GM21717 (cell line): Measurements from ENCODE around the gene UBXN7.
A peak's percentile ranks its signal among the peaks of the same experiment; 100 is the strongest.
"Not testable (repeated sequence)": the region's sequence is repeated elsewhere in the genome, so short reads cannot be mapped to it uniquely, and the experiment has no call there.

Source experiments
- ATAC-seq: cut with Tn5 transposase; IDR thresholded peaks from one replicate; pipeline ENCODE4 v1.9.1; 2021; ENCODE audit warnings: mild to moderate bottlenecking, moderate library complexity; ENCODE audit not compliant: unreplicated experiment

Gene UBXN7

GRCh38 chr3:196321162-196321561, 111.1 kb downstream of the UBXN7 start:
- ATAC-seq: no peak

- no peak for ATAC-seq
Observed at GRCh38 chr3:196320137-196320536, 112.1 kb downstream of the UBXN7 start.

GRCh38 chr3:196317687-196318467, 114.3 kb downstream of the UBXN7 start, which contains the start of gene DYNLT2B:
TSS of gene DYNLT2B (minus strand) at chr3:196318240. CDS start at chr3:196318152, 88 bp downstream.
- ATAC-seq: peak; percentile 79

DNA sequence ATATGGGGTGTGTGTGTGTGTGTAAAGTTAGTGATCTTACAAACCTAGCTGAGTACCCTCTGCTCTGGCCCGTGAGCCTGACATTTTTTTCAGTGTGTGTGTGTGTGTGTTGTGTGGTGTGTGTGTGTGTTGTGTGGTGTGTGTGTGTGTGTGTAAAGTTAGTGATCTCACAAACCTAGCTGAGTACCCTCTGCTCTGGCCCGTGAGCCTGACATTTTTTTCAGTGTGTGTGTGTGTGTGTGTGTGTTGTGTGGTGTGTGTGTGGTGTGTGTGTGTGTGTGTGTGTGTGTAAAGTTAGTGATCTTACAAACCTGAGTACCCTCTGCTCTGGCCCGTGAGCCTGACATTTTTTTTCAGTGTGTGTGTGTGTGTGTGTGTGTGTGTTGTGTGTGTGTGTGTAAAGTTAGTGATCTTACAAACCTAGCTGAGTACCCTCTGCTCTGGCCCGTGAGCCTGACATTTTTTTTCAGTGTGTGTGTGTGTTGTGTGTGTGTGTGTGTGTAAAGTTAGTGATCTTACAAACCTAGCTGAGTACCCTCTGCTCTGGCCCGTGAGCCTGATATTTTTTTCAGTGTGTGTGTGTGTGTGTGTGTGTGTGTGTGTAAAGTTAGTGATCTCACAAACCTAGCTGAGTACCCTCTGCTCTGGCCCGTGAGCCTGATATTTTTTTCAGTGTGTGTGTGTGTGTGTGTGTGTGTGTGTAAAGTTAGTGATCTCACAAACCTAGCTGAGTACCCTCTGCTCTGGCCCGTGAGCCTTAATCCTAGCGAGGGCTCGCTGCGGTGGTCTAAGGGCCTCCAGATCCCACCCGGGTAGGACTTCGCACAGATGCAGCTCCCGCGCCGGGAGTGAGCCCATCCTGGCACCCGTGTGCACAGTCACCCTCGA, 115.2 kb downstream of the UBXN7 start:
- not testable (repeated sequence) for ATAC-seq

DNA sequence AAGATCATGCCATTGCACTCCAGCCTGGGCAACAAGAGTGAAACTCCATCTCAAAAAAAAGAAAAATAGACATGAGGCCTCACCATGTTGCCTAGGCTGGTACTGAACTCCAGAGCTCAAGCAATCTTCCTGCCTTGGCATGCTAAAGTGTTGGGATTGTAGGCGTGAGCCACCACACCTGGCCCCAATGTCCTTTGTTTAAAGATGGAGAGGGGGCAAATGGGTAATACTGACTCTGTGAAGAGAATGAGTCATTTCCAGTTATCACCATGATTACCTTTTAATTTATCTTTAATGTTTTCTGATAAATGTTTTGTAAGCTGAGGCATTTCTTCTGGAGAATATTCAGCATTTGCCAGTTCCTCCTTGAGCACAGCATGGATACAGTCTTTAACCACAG, 116.4 kb downstream of the UBXN7 start:
- ATAC-seq: no peak

DNA sequence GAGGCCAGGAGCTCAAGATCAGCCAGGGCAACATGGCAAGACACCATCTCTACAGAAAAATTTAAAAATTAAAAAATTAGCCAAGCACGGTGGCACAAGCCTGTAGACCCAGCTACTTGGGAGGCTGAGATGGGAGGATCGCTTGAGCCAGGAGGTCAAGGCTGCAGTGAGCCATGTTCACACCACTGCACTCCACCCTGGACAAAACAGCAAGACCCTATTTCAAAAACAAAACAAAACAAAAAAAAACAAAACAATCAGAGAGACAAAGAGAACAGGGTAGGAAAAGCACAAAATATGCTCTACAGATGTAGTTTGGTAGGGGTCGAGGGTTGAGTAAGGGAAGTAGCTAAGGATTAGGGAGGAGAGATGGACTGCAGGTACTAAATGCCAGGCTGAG, 117.6 kb downstream of the UBXN7 start:
- no peak for ATAC-seq

DNA sequence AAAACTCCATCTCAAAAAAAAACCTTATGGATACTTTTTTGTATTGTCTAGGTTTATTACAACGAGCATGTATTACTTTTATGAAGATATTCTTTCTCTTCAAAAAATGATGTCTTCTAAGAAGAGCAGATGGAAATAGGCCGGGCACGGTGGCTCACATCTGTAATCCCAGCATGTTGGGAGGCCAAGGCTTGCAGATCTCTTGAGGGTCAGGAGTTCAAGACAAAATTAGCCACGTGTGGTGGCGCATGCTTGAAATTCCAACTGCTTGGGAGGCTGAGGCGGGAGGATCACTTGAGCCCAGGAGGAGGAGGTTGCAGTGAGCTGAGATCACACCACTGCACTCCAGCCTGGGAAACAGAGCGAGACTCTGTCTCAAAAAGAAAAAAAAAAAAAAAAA, 118.1 kb downstream of the UBXN7 start:
- not testable (repeated sequence) for ATAC-seq

DNA sequence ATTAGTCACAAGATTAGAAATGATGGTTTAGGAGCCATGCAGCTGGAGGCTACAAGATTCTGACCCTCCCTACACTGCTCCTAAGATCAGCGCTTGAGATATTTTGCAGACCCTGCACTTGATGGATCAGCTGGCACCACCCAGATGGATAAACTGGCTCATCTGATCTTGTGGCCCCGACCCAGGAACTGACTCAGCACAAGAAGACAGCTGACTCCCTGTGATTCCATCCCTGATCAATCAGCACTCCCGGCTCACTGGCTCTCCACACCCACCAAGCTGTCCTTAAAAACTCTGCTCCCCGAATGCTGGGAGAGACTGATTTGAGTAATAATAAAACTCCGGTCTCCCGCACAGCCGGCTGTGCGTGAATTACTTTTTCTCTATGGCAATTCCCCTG, 129.3 kb downstream of the UBXN7 start:
- ATAC-seq: not testable (repeated sequence)

GRCh38 chr3:196302551-196302950, 129.7 kb downstream of the UBXN7 start:
- ATAC-seq: not testable (repeated sequence)

DNA sequence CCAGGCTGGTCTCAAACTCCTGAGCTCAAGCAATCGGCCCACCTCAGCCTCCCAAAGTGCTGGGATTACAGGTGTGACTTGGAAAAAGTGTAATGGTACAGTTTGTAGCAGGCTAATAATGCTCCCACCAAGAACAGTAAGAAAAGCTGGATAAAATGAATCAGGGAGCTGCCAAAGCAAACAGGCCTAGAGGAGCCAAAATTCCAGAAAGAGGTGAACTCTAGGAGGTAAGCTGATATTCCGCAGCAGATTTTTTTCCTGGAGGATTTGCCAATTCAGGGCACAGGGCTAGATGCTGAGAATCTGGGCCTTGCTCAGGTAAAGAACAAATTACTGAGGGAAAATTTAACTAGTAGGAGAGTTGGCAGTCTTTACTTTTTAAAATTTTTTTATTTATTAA, 133.7 kb downstream of the UBXN7 start:
- no peak for ATAC-seq
